ENCODE measurements around the gene MOCOS.

Gene MOCOS

GRCh38 chr18:36181441-36181840 is 5.9 kb upstream of the MOCOS start:
- DNase-seq: no peak

DNA sequence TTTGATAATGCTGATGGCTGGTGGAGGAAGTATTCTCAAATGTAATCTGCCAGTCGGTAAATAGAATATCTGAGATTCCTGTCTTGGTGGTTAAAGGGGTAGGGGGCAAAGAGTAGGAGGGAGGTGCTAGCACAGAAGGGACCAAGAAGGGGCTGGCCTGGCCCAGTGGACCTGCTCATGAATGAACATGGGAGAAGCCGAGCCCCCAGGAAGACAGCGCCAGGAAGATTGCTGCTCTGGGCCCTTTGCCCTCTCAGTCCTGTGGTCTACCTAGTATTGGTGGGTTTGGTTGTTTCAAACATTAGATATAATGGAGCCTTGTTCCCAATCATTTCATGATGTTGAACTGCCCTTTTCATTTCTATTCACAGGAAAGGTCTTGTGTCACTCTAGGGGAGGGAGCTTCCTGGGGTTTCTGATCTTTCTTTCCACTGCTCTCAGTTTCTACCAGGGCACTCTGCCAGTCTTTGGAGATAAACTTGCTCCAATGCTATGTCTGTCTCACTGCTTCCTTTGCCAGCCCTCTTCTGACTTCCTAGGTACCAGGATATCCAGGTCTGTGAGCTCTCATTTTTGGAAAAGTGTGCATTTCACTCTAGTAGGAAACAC is 5.3 kb upstream of the MOCOS start:
- no peak for DNase-seq

DNA sequence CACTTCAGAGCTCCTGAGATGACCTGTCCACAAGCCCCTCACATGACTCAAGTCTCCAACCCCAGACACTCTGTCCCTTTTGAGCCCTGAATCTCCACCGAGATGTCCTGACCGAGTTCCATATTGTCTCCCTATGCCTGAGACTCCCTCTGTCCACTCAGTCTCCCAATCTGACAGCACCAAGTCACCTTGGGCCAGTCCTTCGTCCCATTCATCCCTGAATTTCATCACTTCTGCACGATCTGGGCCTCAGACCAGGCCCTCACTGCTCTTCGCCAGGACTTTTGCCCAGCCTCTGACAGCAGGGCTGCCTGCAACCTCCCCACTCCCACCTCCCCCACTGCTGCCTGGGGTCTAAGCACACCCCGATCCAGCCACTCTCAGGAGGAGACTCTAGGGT is 4.3 kb upstream of the MOCOS start:
- DNase-seq: no peak

DNA sequence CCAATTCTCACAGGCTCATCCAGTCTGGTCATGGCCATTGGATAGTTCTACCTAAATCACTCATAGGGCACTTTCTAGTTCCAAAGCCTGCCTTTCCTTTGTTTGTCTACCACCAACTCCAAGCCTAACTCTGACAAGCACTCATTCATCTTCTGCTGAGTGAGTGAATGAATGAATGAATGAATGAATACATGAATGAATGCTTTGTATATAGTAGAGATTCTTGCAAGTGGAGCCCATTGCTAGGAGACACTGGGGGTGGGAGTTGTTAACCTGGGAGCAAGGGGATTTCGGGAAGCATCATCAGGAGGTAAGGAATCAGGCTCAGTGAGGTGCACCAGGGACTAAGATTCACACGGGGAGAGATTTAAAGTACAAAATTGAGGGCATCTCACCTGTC is 3.3 kb upstream of the MOCOS start:
- DNase-seq: no peak

- DNase-seq: no peak
Observed at GRCh38 chr18:36185157-36185556, 2.1 kb upstream of the MOCOS start.

GRCh38 chr18:36185901-36186460 is 1.3 kb upstream of the MOCOS start:
- DNase-seq: no peak

- no peak for DNase-seq
Observed at GRCh38 chr18:36186461-36187192, 670 bp upstream of the MOCOS start.

DNA sequence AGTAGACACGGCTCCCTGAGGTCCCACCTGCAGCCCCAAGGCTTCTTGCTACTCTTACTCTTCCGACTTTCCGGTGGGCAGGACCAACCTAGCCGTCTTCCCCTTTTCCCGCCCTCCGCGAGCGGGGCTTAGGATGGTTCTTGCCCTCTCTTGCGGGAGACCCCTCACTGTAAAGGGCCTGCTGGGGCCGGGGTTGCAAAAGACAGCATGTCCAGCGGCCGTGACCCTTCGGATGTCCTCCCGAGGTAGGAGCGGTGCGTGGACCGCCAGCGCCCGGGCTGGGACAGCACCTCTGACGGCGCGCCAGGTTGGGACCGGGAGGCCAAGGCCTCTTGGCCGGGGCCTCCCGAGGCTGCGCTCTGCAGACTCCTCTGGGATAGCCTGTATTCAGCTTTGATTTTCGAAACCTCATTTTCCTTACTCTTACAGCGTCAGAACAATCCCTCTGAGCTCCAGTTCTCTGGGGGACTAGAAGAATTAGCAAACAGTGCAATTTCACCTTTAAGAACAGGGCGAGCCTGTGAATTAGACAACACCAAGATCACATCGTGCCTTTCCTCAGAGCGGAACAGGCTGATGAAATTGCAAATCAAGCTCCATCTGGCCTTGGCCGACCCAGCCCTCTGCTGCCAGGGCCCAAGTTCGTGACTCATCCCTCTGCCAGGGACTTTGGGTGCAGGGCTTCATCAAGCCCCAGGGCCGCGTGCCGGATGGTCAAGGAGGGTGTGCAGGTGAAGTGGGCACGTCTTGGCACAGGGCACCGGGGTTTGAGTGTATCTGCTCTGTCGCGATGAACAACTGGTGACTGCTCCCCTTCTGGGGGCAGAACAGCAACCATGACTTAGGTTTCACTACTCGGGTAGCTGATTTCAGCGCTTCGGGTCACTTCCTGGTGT is 777 bp downstream of the MOCOS start:
- DNase-seq: no peak

DNA sequence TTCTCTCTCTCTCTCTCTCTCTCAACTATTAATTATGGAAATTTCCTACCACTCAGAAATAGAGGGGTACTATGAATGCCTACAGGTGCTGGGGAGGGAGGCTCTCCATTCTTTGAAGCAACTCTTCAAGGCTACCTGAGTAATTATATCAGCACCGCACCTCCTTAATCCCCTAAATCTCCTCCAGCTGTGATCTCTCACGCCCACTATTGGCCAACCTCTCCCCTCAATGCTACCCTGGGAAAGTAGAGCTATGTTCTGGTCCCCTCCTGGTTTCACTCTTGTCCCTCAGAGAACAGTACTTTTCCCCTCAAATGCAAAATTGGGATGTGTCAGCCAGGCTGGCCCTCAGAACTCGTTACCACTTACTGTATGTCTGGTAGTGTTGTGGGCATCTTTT is 1.6 kb downstream of the MOCOS start:
- DNase-seq: no peak

DNA sequence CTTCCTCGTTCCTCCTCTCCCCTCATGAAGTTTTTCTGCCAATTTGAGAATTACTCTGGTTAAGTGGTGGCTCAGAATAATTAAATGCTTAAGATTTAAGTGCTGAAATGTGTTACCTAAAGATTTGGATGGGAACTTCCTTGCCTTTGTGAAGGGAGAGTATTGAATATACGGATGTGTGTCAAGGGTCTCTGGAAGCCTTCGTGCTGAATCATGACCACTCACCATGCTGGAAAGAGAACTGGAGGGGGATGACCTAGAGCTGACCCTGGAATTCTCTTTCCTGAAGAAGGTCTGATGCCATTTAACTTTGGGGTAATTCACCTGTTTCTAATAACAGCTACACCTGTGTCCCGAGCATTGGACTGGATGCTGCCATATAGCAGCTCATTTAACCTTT is 2.2 kb downstream of the MOCOS start:
- DNase-seq: no peak

DNA sequence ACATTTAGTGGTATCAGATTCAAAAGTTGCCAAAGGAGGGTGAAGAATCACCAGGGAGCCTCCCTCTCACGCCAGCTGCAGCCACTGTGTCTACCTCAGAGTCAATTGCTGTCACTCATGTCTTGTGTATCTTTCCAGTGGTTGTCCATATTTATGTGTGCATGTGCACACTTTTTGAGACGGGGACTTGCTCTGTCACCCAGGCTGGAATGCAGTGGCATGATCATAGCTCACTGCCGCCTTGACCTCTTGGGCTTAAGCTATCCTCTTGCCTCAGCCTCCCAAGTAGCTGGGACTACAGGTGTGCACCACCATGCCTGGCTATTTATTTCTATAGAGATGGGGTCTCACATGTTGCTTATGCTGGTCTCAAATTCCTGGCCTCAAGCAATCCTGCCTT is 4.0 kb downstream of the MOCOS start:
- DNase-seq: no peak

DNA sequence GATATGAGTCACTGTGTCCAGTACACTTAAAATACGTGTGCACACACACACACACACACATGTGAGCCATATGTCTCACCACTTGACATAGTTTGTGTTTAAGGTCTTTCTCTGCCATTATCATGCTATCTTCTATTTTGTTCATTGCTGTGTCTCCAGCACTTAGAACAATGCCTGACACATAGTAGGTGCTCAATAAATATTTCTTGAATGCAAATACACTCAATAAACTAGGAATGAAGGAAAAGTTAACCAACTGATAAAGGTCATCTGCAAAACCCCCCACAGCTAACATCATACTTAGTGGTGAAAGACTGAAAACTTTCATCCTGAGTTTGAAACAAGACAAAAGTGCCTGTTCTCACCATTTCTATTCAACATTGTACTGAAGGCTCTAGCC is 4.4 kb downstream of the MOCOS start:
- no peak for DNase-seq

- DNase-seq: no peak
Observed at GRCh38 chr18:36194600-36195315, 7.5 kb downstream of the MOCOS start.

DNA sequence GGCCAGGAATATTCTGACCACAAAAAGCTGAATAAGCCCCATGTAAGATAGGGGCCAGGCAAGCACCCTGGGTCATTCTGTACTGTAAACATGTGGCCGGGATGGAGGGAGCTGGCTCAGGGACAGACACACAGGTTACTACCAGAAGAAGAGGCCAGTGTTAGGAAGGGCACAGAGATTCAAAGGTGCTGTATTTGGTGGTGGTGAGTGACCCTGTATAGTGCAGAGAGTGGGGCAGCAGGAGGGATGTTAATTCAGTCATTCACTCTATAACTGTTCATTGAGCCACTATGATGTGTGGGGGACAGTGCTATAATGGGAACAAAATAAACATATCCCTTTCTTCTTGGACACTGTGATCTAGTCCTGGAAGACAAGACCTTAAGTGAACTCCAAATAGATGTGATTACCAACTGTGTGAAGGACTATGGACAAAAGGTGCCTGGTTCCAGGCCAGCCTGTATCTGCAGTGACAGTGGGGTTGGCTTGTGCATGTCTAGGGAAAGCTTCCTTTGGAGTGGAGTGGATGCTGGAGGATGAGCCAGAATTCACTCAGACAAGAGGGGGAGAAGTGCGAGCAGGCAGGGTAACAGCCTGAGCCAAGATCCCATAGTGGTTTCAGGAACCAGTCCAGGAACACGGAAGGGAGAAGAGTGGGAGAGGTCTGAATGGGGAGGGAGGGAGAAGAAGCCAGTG is 8.3 kb downstream of the MOCOS start:
- no peak for DNase-seq

GRCh38 chr18:36196238-36196995 is 9.1 kb downstream of the MOCOS start:
- DNase-seq: no peak

DNA sequence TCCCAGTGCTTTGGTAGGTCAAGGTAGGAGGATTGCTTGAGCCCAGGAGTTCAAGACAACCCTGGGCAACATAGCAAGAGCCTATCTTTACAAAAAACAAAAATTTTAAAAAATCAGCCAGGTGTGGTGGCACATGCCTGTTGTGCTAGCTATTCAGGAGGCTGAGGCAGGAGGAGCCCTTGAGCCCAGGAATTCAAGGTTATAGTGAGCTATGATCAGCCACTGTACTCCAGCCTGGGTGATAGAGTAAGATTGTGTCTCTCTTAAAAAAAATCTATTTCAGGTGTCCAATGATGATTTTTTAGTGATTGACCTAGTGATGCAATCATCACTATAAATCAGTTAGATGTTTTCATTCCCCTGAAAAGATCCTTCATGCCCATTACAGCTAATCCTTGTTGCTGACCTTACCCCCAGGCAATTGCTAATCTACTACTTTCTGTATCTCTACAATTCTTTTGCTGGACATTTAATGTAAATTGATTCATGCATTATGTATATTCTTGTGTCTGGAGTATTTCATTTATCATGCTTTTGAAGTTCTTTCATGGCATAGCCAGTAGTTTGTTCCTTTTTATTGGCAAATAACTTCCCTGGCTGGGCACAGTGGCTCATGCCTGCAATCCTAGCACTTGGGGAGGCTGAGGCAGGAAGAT is 10.3 kb downstream of the MOCOS start:
- DNase-seq: no peak

GRCh38 chr18:36199691-36200295 is 12.5 kb downstream of the MOCOS start:
- no peak for DNase-seq

- DNase-seq: no peak
Observed at GRCh38 chr18:36200354-36200771, 13.1 kb downstream of the MOCOS start.

GRCh38 chr18:36201765-36202164 is 14.5 kb downstream of the MOCOS start:
- DNase-seq: no peak

GRCh38 chr18:36203360-36203895 is 16.1 kb downstream of the MOCOS start:
- no peak for DNase-seq
